Mesenchymal stem cell (in vitro differentiated cells and primary cell): ENCODE results near the gene PEX11A. TPM values are rescaled to one million over a fixed set of nuclear protein-coding genes. Genes with fewer than 3 reads are reported as not detected.

Experiments used
- small RNA-seq: library from polyadenylated mRNA; stranded (forward); fragments of <200 nt; extraction: miRNeasy Mini kit (QIAGEN cat#:217004); gene quantifications from one replicate; pipeline ENCODE3, GENCODE V24; 2013; ENCODE audit warnings: low read depth

Gene PEX11A

Small RNA genes within 50 kb of the gene (small RNA-seq; reads per million reads assigned to genes)
- gene RNU6-132P = not detected
